K562 (cell line): ENCODE data around the gene MGST3. TPM values are rescaled to one million over a fixed set of nuclear protein-coding genes. Genes with fewer than 3 reads are reported as not detected.

Source experiments
- ATF1 ChIP-seq, 2 experiments: fragments of 450-650 bp in 1 of 2; IDR thresholded peaks; 2 replicates each; pipeline ENCODE4 v1.6.1; 2016; ENCODE audit warnings: missing compliant biosample characterization in 1 of 2, missing genetic modification characterization in 1 of 2
- BRF1 ChIP-seq: IDR thresholded peaks from 3 replicates; pipeline ENCODE4 v1.6.1; 2011; ENCODE audit warnings: borderline replicate concordance, mild to moderate bottlenecking; ENCODE audit not compliant: insufficient read length; ENCODE audit errors: extremely low read depth
- C11orf30 ChIP-seq: fragments of 450-650 bp; IDR thresholded peaks from 2 replicates; pipeline ENCODE4 v1.6.1; 2016; ENCODE audit warnings: low read depth, mild to moderate bottlenecking
- CBFB ChIP-seq: sonication (generic); formaldehyde crosslinking; IDR thresholded peaks from 2 replicates; pipeline ENCODE4 v1.4.0; 2020; ENCODE audit warnings: mild to moderate bottlenecking, missing genetic modification reagents
- FOS ChIP-seq: IDR thresholded peaks from 3 replicates; pipeline ENCODE4 v1.6.1; 2011; ENCODE audit not compliant: insufficient read length; ENCODE audit errors: extremely low read depth
- FOXA3 ChIP-seq, 2 experiments: fragments of 450-650 bp in 1 of 2; sonication (generic) in 1 of 2; formaldehyde crosslinking; IDR thresholded peaks in 1 of 2; conservative IDR thresholded peaks in 1 of 2; 2 replicates each; pipeline versions ENCODE4 v1.4.0 to v1.8.0; 2020 to 2022; ENCODE audit warnings: mild to moderate bottlenecking in 2 of 2, missing genetic modification reagents in 1 of 2
- HMG20A ChIP-seq: fragments of 450-650 bp; formaldehyde crosslinking; conservative IDR thresholded peaks from 2 replicates; pipeline ENCODE4 v1.4.0; 2020; ENCODE audit warnings: mild to moderate bottlenecking, mixed read lengths
- ILK ChIP-seq: fragments of 450-650 bp; IDR thresholded peaks from 2 replicates; pipeline ENCODE4 v1.6.1; 2016; ENCODE audit warnings: missing genetic modification characterization, low read depth, mild to moderate bottlenecking, missing compliant biosample characterization, moderate library complexity, borderline replicate concordance
- MAFG ChIP-seq: fragments of 450-650 bp; conservative IDR thresholded peaks from 2 replicates; pipeline ENCODE4 v1.6.1; 2016; ENCODE audit warnings: missing genetic modification characterization, missing compliant biosample characterization
- MED1 ChIP-seq: sonication (generic); formaldehyde crosslinking; IDR thresholded peaks from 2 replicates; pipeline ENCODE4 v1.8.1; 2023; ENCODE audit warnings: missing genetic modification reagents, borderline replicate concordance
- MIER1 ChIP-seq: fragments of 450-650 bp; IDR thresholded peaks from 2 replicates; pipeline ENCODE4 v1.6.1; 2016; ENCODE audit warnings: antibody characterized with exemption, mild to moderate bottlenecking, low read depth
- MTF1 ChIP-seq: fragments of 250-450 bp; sonication (Bioruptor Pico); IDR thresholded peaks from 2 replicates; pipeline ENCODE4 v1.9.0; 2021; ENCODE audit warnings: moderate library complexity, mild to moderate bottlenecking, inconsistent platforms, borderline replicate concordance
- MYC ChIP-seq, 2 experiments: fragments of 250-450 bp in 1 of 2; sonication (Bioruptor Pico) in 1 of 2; IDR thresholded peaks; 2 replicates each; pipeline versions ENCODE4 v1.5.1 to v1.6.1; 2012 to 2021; ENCODE audit warnings: low read depth in 2 of 2, borderline replicate concordance in 1 of 2, improper control_type of control experiment in 1 of 2, low read length in 1 of 2, mild to moderate bottlenecking in 1 of 2, moderate library complexity in 1 of 2
- NFYB ChIP-seq: IDR thresholded peaks from 2 replicates; pipeline ENCODE4 v1.6.1; 2011; ENCODE audit warnings: mild to moderate bottlenecking, moderate library complexity; ENCODE audit not compliant: insufficient read length; ENCODE audit errors: extremely low read depth
- POLR2A ChIP-seq: fragments of 450-650 bp; conservative IDR thresholded peaks from 2 replicates; pipeline ENCODE4 v1.6.1; 2016
- PRPF4 ChIP-seq: fragments of 200-400 bp; formaldehyde crosslinking; IDR thresholded peaks from one replicate; pipeline ENCODE4 v1.6.1; 2017; ENCODE audit warnings: low read length, low read depth, mild to moderate bottlenecking; ENCODE audit not compliant: insufficient read depth, poor library complexity, severe bottlenecking
- RBM25 ChIP-seq: fragments of 200-400 bp; formaldehyde crosslinking; IDR thresholded peaks from 2 replicates; pipeline ENCODE4 v1.6.1; 2018; ENCODE audit warnings: low read length, low read depth, moderate library complexity; ENCODE audit not compliant: severe bottlenecking
- SAFB ChIP-seq: fragments of 200-400 bp; formaldehyde crosslinking; IDR thresholded peaks from 2 replicates; pipeline ENCODE4 v1.6.1; 2017; ENCODE audit warnings: low read depth, low read length, borderline replicate concordance
- SAFB2 ChIP-seq: fragments of 200-400 bp; formaldehyde crosslinking; IDR thresholded peaks from 2 replicates; pipeline ENCODE4 v1.6.1; 2018; ENCODE audit warnings: borderline replicate concordance, low read length, low read depth, moderate library complexity; ENCODE audit not compliant: severe bottlenecking
- TBL1XR1 ChIP-seq, 2 experiments: IDR thresholded peaks; 2 replicates each; pipeline ENCODE4 v1.6.1; 2012; ENCODE audit warnings: improper control_type of control experiment in 2 of 2, low read length in 2 of 2, mild to moderate bottlenecking in 1 of 2
- THAP7 ChIP-seq: fragments of 250-450 bp; sonication (Bioruptor Pico); IDR thresholded peaks from 2 replicates; pipeline ENCODE4 v1.5.0; 2021
- ZBTB11 ChIP-seq, 3 experiments: fragments of 200-800 bp in 1 of 3; fragments of 250-450 bp in 1 of 3; fragments of 450-650 bp in 1 of 3; sonication (Bioruptor Pico) in 1 of 3; sonication (Bioruptor generic) in 1 of 3; formaldehyde crosslinking in 1 of 3; IDR thresholded peaks; 2 replicates each; pipeline versions ENCODE4 v1.6.1 to v1.8.0; 2016 to 2022; ENCODE audit warnings: mild to moderate bottlenecking in 2 of 3, missing genetic modification characterization in 2 of 3, missing compliant biosample characterization in 1 of 3, moderate library complexity in 1 of 3
- ZNF354B ChIP-seq: fragments of 250-450 bp; sonication (Bioruptor Pico); IDR thresholded peaks from 2 replicates; pipeline ENCODE4 v1.4.0; 2020
- polyA plus RNA-seq, 8 experiments: library from polyadenylated mRNA; depleted of rRNA in 4 of 8; stranded (reverse) in 5 of 8; unstranded in 3 of 8; fragments of >200 nt; fragmentation: Nextera tagmentation in 2 of 8; fragmentation: Illumina TruSeq in 1 of 8; extraction: Ambion mirVana in 2 of 8; extraction: Trizol in 1 of 8; gene quantifications; 2 replicates each; pipeline versions ENCODE4 v1.2.1 to v1.2.3, GENCODE V29; 2011 to 2014; ENCODE audit warnings: inconsistent platforms in 1 of 8, missing spikeins in 1 of 8
- total RNA-seq, 7 experiments: library from RNA; depleted of rRNA in 6 of 7; stranded (reverse); fragments of >200 nt in 6 of 7; fragmentation: Illumina TruSeq in 2 of 7; extraction: Trizol in 2 of 7; gene quantifications; 2 replicates each; pipeline versions ENCODE4 v1.2.1 to v1.2.3, GENCODE V29; 2011 to 2021; ENCODE audit warnings: low replicate concordance in 1 of 7

MGST3 gene
- total and polyA plus RNA-seq, 9 of the 15 experiments (the other 6 are each of a cell fraction or from before 2014, with no cell fraction given): 70.7 to 287 (median 105) TPM

- no peak; the same call in 1 of the 2 replicates for TF ChIP-seq MYC (IDR thresholded peaks at IDR 0.05; ENCODE audit: low read depth, low read length)
- TF ChIP-seq MYC (CRISPR knock-in tag; IDR thresholded peaks at IDR 0.05; ENCODE audit: borderline replicate concordance, low read depth): no peak; the same call in 1 of the 2 replicates
- TF ChIP-seq FOXA3 (CRISPR knock-in tag; conservative IDR thresholded peaks at IDR 0.05 in 1 of 2, IDR thresholded peaks at IDR 0.05 in 1 of 2): no peak
- TF ChIP-seq TBL1XR1 (IDR thresholded peaks at IDR 0.05; ENCODE audit: low read length in 2 of 2): no peak
- TF ChIP-seq C11orf30: peak; percentile 43
- TF ChIP-seq CBFB: no peak
- TF ChIP-seq ZBTB11 (CRISPR knock-in tag; IDR thresholded peaks at IDR 0.05): peak in 1 of 3 experiments; percentile 88; a peak in 2 of 6 replicates
- peak; percentile 30; the same call in 1 of the 2 replicates for TF ChIP-seq SAFB
- TF ChIP-seq FOS: no peak
- no peak for TF ChIP-seq ZNF354B
- no peak for TF ChIP-seq THAP7 (CRISPR knock-in tag)
- no peak for TF ChIP-seq ATF1 (CRISPR knock-in tag; IDR thresholded peaks at IDR 0.05)
- peak; percentile 71 for TF ChIP-seq ATF1 (tag; IDR thresholded peaks at IDR 0.05)
- 0 out of 2 replicates have a peak, but pooled peaks have one; percentile 41 for TF ChIP-seq MIER1
- TF ChIP-seq RBM25: no peak
- no peak for TF ChIP-seq SAFB2
- no peak for TF ChIP-seq MTF1 (CRISPR knock-in tag)
- TF ChIP-seq POLR2A: peak; percentile 95
- no peak for TF ChIP-seq HMG20A (CRISPR knock-in tag)
- TF ChIP-seq NFYB: no peak
- TF ChIP-seq MAFG (tag): no peak
- no peak for TF ChIP-seq BRF1
- no peak for TF ChIP-seq PRPF4
- TF ChIP-seq MED1: no peak
- no peak for TF ChIP-seq ILK
Observed at GRCh38 chr1:165697881-165698760, 67.1 kb downstream of the MGST3 start, which contains the start of gene ALDH9A1 (continued).
